Uterus (tissue), 4 donors: ENCODE data around the gene NKG7. TPM values are rescaled to one million over a fixed set of nuclear protein-coding genes. Genes with fewer than 3 reads are reported as not detected.

Experiments used
- DNase-seq, 2 donors: peaks; one replicate each; pipeline ENCODE4 v3.0.0-alpha.2; 2019 to 2020
- H3K27ac ChIP-seq, 2 donors: fragments of 200-600 bp; sonication (generic); 1 replicate in 1 of 2; 2 replicates in 1 of 2; pipeline ENCODE4 v1.5.1; 2016 to 2018
- H3K27me3 ChIP-seq, 2 donors: fragments of 200-600 bp; sonication (generic); one replicate each; pipeline ENCODE4 v1.5.1; 2018 to 2019; ENCODE audit warnings: control low read depth in 1 of 2
- H3K36me3 ChIP-seq, 2 donors: fragments of 200-600 bp; sonication (generic); one replicate each; pipeline ENCODE4 v1.5.1; 2019; ENCODE audit warnings: control low read depth in 1 of 2
- H3K4me1 ChIP-seq, 2 donors: fragments of 200-600 bp; sonication (generic); one replicate each; pipeline ENCODE4 v1.5.1; 2018 to 2019; ENCODE audit warnings: control low read depth in 1 of 2
- H3K4me3 ChIP-seq, 2 donors: fragments of 200-600 bp; sonication (generic); 1 replicate in 1 of 2; 2 replicates in 1 of 2; pipeline ENCODE4 v1.5.1; 2018 to 2019; ENCODE audit warnings: mild to moderate bottlenecking in 1 of 2
- H3K9me3 ChIP-seq, 2 donors: fragments of 200-600 bp; sonication (generic); one replicate each; pipeline ENCODE4 v1.5.1; 2019; ENCODE audit warnings: control low read depth in 1 of 2
- CTCF ChIP-seq, 4 experiments: fragments of 200-600 bp in 2 of 4; fragments of 450-650 bp in 2 of 4; sonication (generic) in 2 of 4; IDR thresholded peaks; one replicate each; pipeline ENCODE4 v1.5.1; 2016 to 2019; ENCODE audit warnings: antibody characterized with exemption in 4 of 4, mild to moderate bottlenecking in 2 of 4, moderate library complexity in 1 of 4
- POLR2A ChIP-seq, 2 donors: fragments of 450-650 bp; IDR thresholded peaks; one replicate each; pipeline ENCODE4 v1.6.1; 2016; ENCODE audit warnings: antibody characterized with exemption in 2 of 2, mild to moderate bottlenecking in 1 of 2, moderate library complexity in 1 of 2
- intact Hi-C: fragments of 100-400 bp; cut with DNase I; formaldehyde crosslinking; loops from one replicate; pipeline ENCODE4 v1.15.1; 2023; ENCODE audit warnings: low total_unique reads
- total RNA-seq, 4 donors: library from RNA; depleted of rRNA in 3 of 4; stranded (reverse); fragments of >200 nt in 3 of 4; gene quantifications; one replicate each; pipeline versions ENCODE4 v1.1.0 to v1.2.4, GENCODE V29; 2014 to 2023
- donor health status: DM: yes; HTN: yes; CAD: no.

The NKG7 gene
- total RNA-seq, 4 donors from 2014 or later, result 1.0 to 3.6 (median 2.9) TPM; not detected in 1

DNA sequence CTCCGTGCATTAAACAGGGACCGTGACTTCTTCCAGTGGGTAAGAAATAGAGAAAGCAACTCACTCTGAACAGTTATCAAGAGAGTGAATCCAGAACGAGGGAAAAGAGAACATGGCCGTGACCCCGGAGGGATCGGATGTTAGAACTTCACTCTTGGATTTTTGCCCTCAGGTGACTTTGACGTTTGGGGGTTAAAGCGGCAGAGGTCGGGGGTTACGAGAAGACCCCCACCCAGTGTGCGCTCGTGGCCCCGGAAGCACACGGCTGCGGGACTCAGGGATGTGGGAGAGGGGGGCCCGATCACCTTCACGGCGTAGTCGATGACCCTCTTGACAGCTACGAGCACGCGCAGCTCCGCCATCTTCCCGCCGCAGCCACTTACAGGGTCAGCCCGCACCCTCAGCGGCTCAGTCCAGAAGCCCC lies 6.5 kb downstream of the NKG7 start, which contains the start of gene ETFB:
Gene ETFB, minus strand, starts transcription at position 424 of the 424 bp plus-strand sequence. Its CDS starts 62 bp downstream, at position 362.
- DNase-seq, result no peak
- TF ChIP-seq CTCF (IDR thresholded peaks at IDR 0.05), result no peak
- TF ChIP-seq POLR2A (IDR thresholded peaks at IDR 0.05), result no peak
- Histone ChIP-seq H3K27me3 (no peaks in the 10 kb centered on the region), H3K9me3 (no peaks in the 10 kb centered on the region), H3K4me1 (no peaks in the 10 kb centered on the region), H3K36me3 (no peaks in the 10 kb centered on the region), H3K4me3 (peak within 1 kb of the TSS; percentile 77 to 81), H3K27ac (peak within 1 kb of the TSS; percentile 90 to 97)
- intact Hi-C loops, result no loop called here

- Histone ChIP-seq H3K4me3 (peak overlapping the region; percentile 77 to 81), H3K4me1 (no peaks in the 10 kb centered on the region), H3K27me3 (no peaks in the 10 kb centered on the region), H3K9me3 (no peaks in the 10 kb centered on the region), H3K27ac (peak overlapping the region; percentile 90 to 97), H3K36me3 (no peaks in the 10 kb centered on the region)
- intact Hi-C loops, result no loop called here
- DNase-seq, result peak; percentile 30 to 31
- no peak for TF ChIP-seq CTCF (IDR thresholded peaks at IDR 0.05)
Measured at GRCh38 chr19:51365211-51365964, 7.1 kb downstream of the NKG7 start.

- Histone ChIP-seq H3K4me3 (no peak overlapping the region), H3K27ac (no peak overlapping the region)
- intact Hi-C loops, result no loop called here
Measured at GRCh38 chr19:51364200-51365106, 8.0 kb downstream of the NKG7 start.

GRCh38 chr19:51361239-51361638 lies 11.2 kb downstream of the NKG7 start:
- no peak overlapping the region for H3K27ac ChIP-seq
- TF ChIP-seq POLR2A (IDR thresholded peaks at IDR 0.05) (no peak), CTCF (IDR thresholded peaks at IDR 0.05) (no peak)
- H3K27me3 ChIP-seq, result no peaks in the 10 kb centered on the region
- H3K36me3 ChIP-seq, result no peaks in the 10 kb centered on the region
- intact Hi-C loops, result no loop called here
- no peaks in the 10 kb centered on the region for H3K9me3 ChIP-seq
- no peak for DNase-seq
- no peaks in the 10 kb centered on the region for H3K4me1 ChIP-seq
- H3K4me3 ChIP-seq, result no peak overlapping the region

More at GRCh38 chr19:51364200-51365106, 8.0 kb downstream of the NKG7 start:
- Histone ChIP-seq H3K9me3 (no peaks in the 10 kb centered on the region), H3K27me3 (no peaks in the 10 kb centered on the region), H3K4me1 (no peaks in the 10 kb centered on the region), H3K36me3 (no peaks in the 10 kb centered on the region)
- TF ChIP-seq CTCF (IDR thresholded peaks at IDR 0.05) (no peak), POLR2A (IDR thresholded peaks at IDR 0.05) (no peak)
- no peak for DNase-seq

- Histone ChIP-seq H3K4me3 (no peak overlapping the region), H3K27ac (no peak overlapping the region), H3K4me1 (no peaks in the 10 kb centered on the region), H3K36me3 (no peaks in the 10 kb centered on the region), H3K27me3 (no peaks in the 10 kb centered on the region), H3K9me3 (no peaks in the 10 kb centered on the region)
- intact Hi-C loops, result no loop called here
- DNase-seq, result no peak
- no peak for TF ChIP-seq POLR2A (IDR thresholded peaks at IDR 0.05)
- no peak for TF ChIP-seq CTCF (IDR thresholded peaks at IDR 0.05)
Measured at GRCh38 chr19:51359294-51359693, 13.2 kb downstream of the NKG7 start.
